B cell (primary cell): ENCODE results near the gene OVCA2. TPM values are rescaled to one million over a fixed set of nuclear protein-coding genes. Genes with fewer than 3 reads are reported as not detected.
A peak's percentile ranks its signal among the peaks of the same experiment; 100 is the strongest.

Experiments used
- ATAC-seq: fragments of 200-7000 bp; cut with Tn5 transposase; one replicate; pipeline ENCODE4 v1.10.0; 2021; ENCODE audit warnings: low read depth, mild to moderate bottlenecking, moderate number of reproducible peaks, moderate library complexity
- CTCF ChIA-PET: fragments of 350-600 bp; sonication (Branson Sonifier 250); formaldehyde crosslinking; loops from one replicate; lab custom pipeline; 2021; ENCODE audit warnings: antibody characterized with exemption, inconsistent platforms; lab: Charles Lee
- POLR2A ChIA-PET: fragments of 350-600 bp; sonication (Branson Sonifier 250); formaldehyde crosslinking; loops from one replicate; lab custom pipeline; 2021; ENCODE audit warnings: antibody characterized with exemption; lab: Charles Lee
- DNase-seq: peaks from one replicate; pipeline ENCODE4 v3.0.0; 2013
- H2AFZ ChIP-seq: 2 replicates; pipeline ENCODE4 v1.6.1; 2012; ENCODE audit warnings: mild to moderate bottlenecking, low read depth, low read length; ENCODE audit not compliant: insufficient read depth, poor library complexity, severe bottlenecking
- H3K27ac ChIP-seq, 2 donors: 1 replicate in 1 of 2; 2 replicates in 1 of 2; pipeline ENCODE4 v1.5.1; 2012 to 2013; ENCODE audit warnings: low read length in 2 of 2, mild to moderate bottlenecking in 2 of 2, moderate library complexity in 1 of 2
- H3K27me3 ChIP-seq, 4 experiments: fragments of 200-600 bp in 1 of 4; sonication (generic) in 1 of 4; replicated peaks in 1 of 4; 1 replicate in 2 of 4; 2 replicates in 2 of 4; pipeline versions ENCODE4 v1.6.1 to v1.7.0; 2013 to 2016; ENCODE audit warnings: low read length in 3 of 4, mild to moderate bottlenecking in 2 of 4, mixed read lengths in 1 of 4, moderate library complexity in 1 of 4; ENCODE audit not compliant: insufficient read depth in 4 of 4, control insufficient read depth in 3 of 4; ENCODE audit errors: control extremely low read depth in 1 of 4
- H3K36me3 ChIP-seq, 2 experiments: replicated peaks in 1 of 2; 1 replicate in 1 of 2; 2 replicates in 1 of 2; pipeline versions ENCODE4 v1.6.1 to v1.7.1; 2013; ENCODE audit warnings: low read length in 1 of 2; ENCODE audit not compliant: insufficient read depth in 2 of 2, control insufficient read depth in 1 of 2; ENCODE audit errors: control extremely low read depth in 1 of 2, extremely low read depth in 1 of 2
- H3K4me1 ChIP-seq, 2 donors: fragments of 200-600 bp in 1 of 2; sonication (generic) in 1 of 2; 1 replicate in 1 of 2; 2 replicates in 1 of 2; pipeline versions ENCODE4 v1.5.1 to v1.6.1; 2013 to 2017; ENCODE audit warnings: low read length in 2 of 2; ENCODE audit not compliant: control insufficient read depth in 2 of 2, insufficient read depth in 2 of 2
- H3K4me2 ChIP-seq: replicated peaks from 2 replicates; pipeline ENCODE3; 2012; ENCODE audit warnings: mild to moderate bottlenecking, low read depth, low read length; ENCODE audit not compliant: poor library complexity, severe bottlenecking
- H3K4me3 ChIP-seq, 5 experiments: fragments of 200-600 bp in 1 of 5; sonication (generic) in 1 of 5; 1 replicate in 3 of 5; 2 replicates in 2 of 5; pipeline versions ENCODE4 v1.5.1 to v1.7.0; 2011 to 2016; ENCODE audit warnings: low read length in 4 of 5, mild to moderate bottlenecking in 4 of 5, low read depth in 2 of 5, control low read depth in 1 of 5, moderate library complexity in 1 of 5; ENCODE audit not compliant: insufficient read depth in 1 of 5; ENCODE audit errors: control extremely low read depth in 1 of 5, extremely low read depth in 1 of 5
- H3K79me2 ChIP-seq: fragments of 200-600 bp; sonication (generic); one replicate; pipeline ENCODE4 v1.6.0; 2016; ENCODE audit warnings: low read length; ENCODE audit not compliant: control insufficient read depth, insufficient read depth
- H3K9ac ChIP-seq: fragments of 200-600 bp; sonication (generic); 2 replicates; pipeline ENCODE4 v1.6.1; 2017; ENCODE audit warnings: mild to moderate bottlenecking, low read length, moderate library complexity
- H3K9me3 ChIP-seq, 3 donors: one replicate each; pipeline versions ENCODE4 v1.6.1 to v1.7.1; 2013; ENCODE audit warnings: low read length in 2 of 3; ENCODE audit not compliant: control insufficient read depth in 2 of 3, insufficient read depth in 1 of 3; ENCODE audit errors: control extremely low read depth in 1 of 3
- H4K20me1 ChIP-seq: 2 replicates; pipeline ENCODE4 v1.6.0; 2012; ENCODE audit warnings: mild to moderate bottlenecking, low read length; ENCODE audit not compliant: insufficient read depth, control insufficient read depth, poor library complexity, severe bottlenecking
- H3K27ac Mint-ChIP-seq: one replicate; pipeline ENCODE4 v1.8.0; 2021; ENCODE audit warnings: mixed read lengths
- H3K27me3 Mint-ChIP-seq: one replicate; pipeline ENCODE4 v1.8.0; 2021; ENCODE audit warnings: mixed read lengths
- H3K4me1 Mint-ChIP-seq: one replicate; pipeline ENCODE4 v1.8.0; 2021; ENCODE audit warnings: mixed read lengths
- H3K4me3 Mint-ChIP-seq: one replicate; pipeline ENCODE4 v1.8.0; 2021; ENCODE audit warnings: mixed read lengths
- H3K9me3 Mint-ChIP-seq: one replicate; pipeline ENCODE4 v1.8.0; 2022; ENCODE audit warnings: mixed read lengths; ENCODE audit not compliant: insufficient read depth
- EZH2 ChIP-seq: IDR thresholded peaks from 2 replicates; pipeline ENCODE4 v1.6.1; 2012; ENCODE audit warnings: borderline replicate concordance, low read depth, mild to moderate bottlenecking, moderate library complexity, low read length; ENCODE audit not compliant: insufficient read depth, poor library complexity, severe bottlenecking
- WGBS: methylation state at CpG from one replicate; pipeline ENCODE4 v1.1.5; 2013; ENCODE audit warnings: missing lambda C conversion rate; ENCODE audit not compliant: insufficient coverage; 5-methylcytosine and 5-hydroxymethylcytosine counted together
- intact Hi-C: fragments of 100-400 bp; cut with micrococcal nuclease; formaldehyde crosslinking; loops from one replicate; pipeline ENCODE4 v1.10.0; 2022
- polyA plus RNA-seq: library from polyadenylated mRNA; depleted of rRNA; stranded (reverse); fragments of >200 nt; gene quantifications from 2 replicates; pipeline ENCODE4 v1.2.3, GENCODE V29; 2012
- total RNA-seq, 2 donors: library from RNA; stranded (reverse); fragments of 120-200 nt in 1 of 2; gene quantifications; 1 replicate in 1 of 2; 2 replicates in 1 of 2; pipeline versions ENCODE4 v1.2.3 to v1.2.4, GENCODE V29; 2013 to 2022
- TF ChIP-seq, protein P1 (sequence below): fragments of 200-600 bp; IDR thresholded peaks from one replicate; pipeline ENCODE4 v1.8.0; 2022; ENCODE audit warnings: antibody characterized with exemption, mild to moderate bottlenecking

Gene OVCA2
- total and polyA plus RNA-seq, 2 donors (not counting 1 experiment from before 2014, with no cell fraction given): 23.2 to 43.9 TPM

DNA sequence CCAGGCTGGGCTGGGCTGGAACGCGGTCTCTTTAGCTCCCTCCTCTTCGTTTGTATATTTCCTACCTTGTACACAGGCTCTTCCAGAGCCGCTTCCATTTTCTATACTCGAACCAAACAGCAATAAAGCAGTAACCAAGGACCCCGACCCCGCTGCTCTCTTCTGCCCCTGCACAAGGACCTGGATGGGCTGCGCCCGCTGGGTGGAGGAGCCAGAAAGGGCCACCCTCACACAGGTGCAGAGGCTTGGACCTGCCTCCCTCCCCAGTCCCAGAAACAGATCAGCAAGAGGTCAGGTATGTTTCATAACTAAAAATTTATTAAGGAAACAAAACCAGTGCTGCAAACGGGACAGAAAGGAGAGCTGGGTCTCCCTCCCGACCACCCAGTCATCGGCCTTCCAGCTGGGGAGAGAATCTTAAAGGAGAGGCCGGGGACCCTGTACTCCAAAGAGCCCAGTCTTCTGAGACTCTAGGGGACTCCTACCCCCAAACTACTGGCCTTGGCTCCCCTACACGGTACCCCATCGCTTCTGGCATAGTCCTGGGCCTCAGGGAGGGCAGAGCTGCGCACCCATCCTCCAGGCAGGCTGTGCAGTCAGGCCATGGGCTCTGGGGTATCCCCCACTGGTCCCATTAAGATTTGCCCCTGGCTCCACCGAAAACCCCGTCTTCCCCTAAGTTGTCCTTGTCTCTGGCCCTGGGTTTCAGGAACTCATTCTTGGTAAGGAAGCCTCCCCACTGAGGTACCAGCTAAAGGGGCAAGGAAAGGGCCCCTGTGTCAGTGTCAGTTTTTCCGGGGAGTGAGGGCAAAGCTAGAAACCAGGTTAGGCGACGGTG, 17.9 kb downstream of the OVCA2 start:
- CTCF ChIA-PET: interaction anchor here (1.0 to 8.1 kb wide), 11 partner anchors 10 to 223 kb away, joined by 3 to 330 read pairs (median 4); no protein-coding TSS in a partner anchor

More for the DNA sequence above, 17.9 kb downstream of the OVCA2 start:
- peak overlapping the region; percentile 68 for H3K9ac ChIP-seq
- ATAC-seq (no peak), DNase-seq (no peak)
- no peak for TF ChIP-seq EZH2
- TF ChIP-seq, protein P1, sequence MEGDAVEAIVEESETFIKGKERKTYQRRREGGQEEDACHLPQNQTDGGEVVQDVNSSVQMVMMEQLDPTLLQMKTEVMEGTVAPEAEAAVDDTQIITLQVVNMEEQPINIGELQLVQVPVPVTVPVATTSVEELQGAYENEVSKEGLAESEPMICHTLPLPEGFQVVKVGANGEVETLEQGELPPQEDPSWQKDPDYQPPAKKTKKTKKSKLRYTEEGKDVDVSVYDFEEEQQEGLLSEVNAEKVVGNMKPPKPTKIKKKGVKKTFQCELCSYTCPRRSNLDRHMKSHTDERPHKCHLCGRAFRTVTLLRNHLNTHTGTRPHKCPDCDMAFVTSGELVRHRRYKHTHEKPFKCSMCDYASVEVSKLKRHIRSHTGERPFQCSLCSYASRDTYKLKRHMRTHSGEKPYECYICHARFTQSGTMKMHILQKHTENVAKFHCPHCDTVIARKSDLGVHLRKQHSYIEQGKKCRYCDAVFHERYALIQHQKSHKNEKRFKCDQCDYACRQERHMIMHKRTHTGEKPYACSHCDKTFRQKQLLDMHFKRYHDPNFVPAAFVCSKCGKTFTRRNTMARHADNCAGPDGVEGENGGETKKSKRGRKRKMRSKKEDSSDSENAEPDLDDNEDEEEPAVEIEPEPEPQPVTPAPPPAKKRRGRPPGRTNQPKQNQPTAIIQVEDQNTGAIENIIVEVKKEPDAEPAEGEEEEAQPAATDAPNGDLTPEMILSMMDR: no peak
- H3K27me3 ChIP-seq: peaks cover 0 to 28% (median 6%) of the 10 kb centered on the region in 4 experiments
- Mint-ChIP-seq H3K27me3 (no peaks in the 10 kb centered on the region), H3K27ac (peak overlapping the region; percentile 59), H3K4me1 (peaks cover 44% of the 10 kb centered on the region), H3K9me3 (no peaks in the 10 kb centered on the region), H3K4me3 (peak overlapping the region; percentile 75)
- WGBS: 52% methylated on average over 19 of the region's 21 CpGs
- H2AFZ ChIP-seq: peak overlapping the region; percentile 66
- H3K4me1 ChIP-seq: peaks cover 50 to 53% of the 10 kb centered on the region in 2 donors
- POLR2A ChIA-PET: interaction anchor here (1.3 kb wide), 1 partner anchor 29 kb away, joined by 4 read pairs; no protein-coding TSS in a partner anchor
- no peak overlapping the region for H3K27ac ChIP-seq
- peak overlapping the region in 4 of 5 experiments; percentile 34 to 65 (median 52) for H3K4me3 ChIP-seq
- H3K4me2 ChIP-seq: peak overlapping the region; percentile 95
- peaks cover 0 to 8% of the 10 kb centered on the region in 2 experiments for H3K36me3 ChIP-seq
- H3K79me2 ChIP-seq: no peaks in the 10 kb centered on the region
- H4K20me1 ChIP-seq: peaks cover 25% of the 10 kb centered on the region
- intact Hi-C loops: loop anchor here (1.0 to 10.0 kb wide), 2 partner anchors 155 to 185 kb away; no protein-coding TSS in a partner anchor
- peaks cover 0 to 6% (median 0%) of the 10 kb centered on the region in 3 donors for H3K9me3 ChIP-seq
